ENCODE results near the gene NLGN1. TPM values are rescaled to one million over a fixed set of nuclear protein-coding genes. Genes with fewer than 3 reads are reported as not detected.

NLGN1 gene
- total RNA-seq, 1 experiment from 2014 or later: not detected

- ChIA-PET RAD21 (ENCODE audit: low non-redundant PET in 1 of 2, low total read pairs in 2 of 2, uncharacterized antibody in 2 of 2, unreplicated experiment in 2 of 2) (no interaction called here), POLR2A (no interaction called here), CTCF (no interaction called here)
- no peaks in the 10 kb centered on the region for H3K9me3 ChIP-seq (ENCODE audit: control insufficient read depth in 1 of 2, insufficient read depth in 1 of 2, low read depth in 1 of 2, low read length in 2 of 2)
- BruUV-seq (replicated peaks): no TSS peak
- ATAC-seq (no peak), DNase-seq (ENCODE audit: low read depth, low spot score) (no peak)
- H3K27me3 ChIP-seq (ENCODE audit: insufficient read depth, low read length): no peaks in the 10 kb centered on the region
- intact Hi-C loops (cut with micrococcal nuclease): no loop called here
- no peak overlapping the region for H3K9ac ChIP-seq (ENCODE audit: low read length)
- no peak overlapping the region for H3K27ac ChIP-seq (ENCODE audit: low read depth, low read length)
- no peaks in the 10 kb centered on the region for H3K36me3 ChIP-seq (ENCODE audit: control insufficient read depth in 1 of 2, insufficient read depth in 2 of 2, low read length in 2 of 2)
- H4K20me1 ChIP-seq (ENCODE audit: insufficient read depth): no peaks in the 10 kb centered on the region
- 0 out of 4 replicates have a peak, but pooled peaks cover 0 to 2% of the 10 kb centered on the region in 2 experiments for H3K4me1 ChIP-seq (ENCODE audit: control insufficient read depth in 1 of 2, insufficient read depth in 2 of 2, low read length in 2 of 2)
- H2AFZ ChIP-seq (ENCODE audit: low read depth, low read length, poor library complexity, severe bottlenecking): no peak overlapping the region
- H3K79me2 ChIP-seq (ENCODE audit: insufficient read depth, low read length): no peaks in the 10 kb centered on the region
- H3K4me2 ChIP-seq (ENCODE audit: low read length): no peak overlapping the region
- no peaks in the 10 kb centered on the region for H3K9me2 ChIP-seq (ENCODE audit: insufficient read depth)
- no peak for TF ChIP-seq ZNF274 (IDR thresholded peaks at IDR 0.05; ENCODE audit: low read depth, low read length)
- TF ChIP-seq, protein P1, sequence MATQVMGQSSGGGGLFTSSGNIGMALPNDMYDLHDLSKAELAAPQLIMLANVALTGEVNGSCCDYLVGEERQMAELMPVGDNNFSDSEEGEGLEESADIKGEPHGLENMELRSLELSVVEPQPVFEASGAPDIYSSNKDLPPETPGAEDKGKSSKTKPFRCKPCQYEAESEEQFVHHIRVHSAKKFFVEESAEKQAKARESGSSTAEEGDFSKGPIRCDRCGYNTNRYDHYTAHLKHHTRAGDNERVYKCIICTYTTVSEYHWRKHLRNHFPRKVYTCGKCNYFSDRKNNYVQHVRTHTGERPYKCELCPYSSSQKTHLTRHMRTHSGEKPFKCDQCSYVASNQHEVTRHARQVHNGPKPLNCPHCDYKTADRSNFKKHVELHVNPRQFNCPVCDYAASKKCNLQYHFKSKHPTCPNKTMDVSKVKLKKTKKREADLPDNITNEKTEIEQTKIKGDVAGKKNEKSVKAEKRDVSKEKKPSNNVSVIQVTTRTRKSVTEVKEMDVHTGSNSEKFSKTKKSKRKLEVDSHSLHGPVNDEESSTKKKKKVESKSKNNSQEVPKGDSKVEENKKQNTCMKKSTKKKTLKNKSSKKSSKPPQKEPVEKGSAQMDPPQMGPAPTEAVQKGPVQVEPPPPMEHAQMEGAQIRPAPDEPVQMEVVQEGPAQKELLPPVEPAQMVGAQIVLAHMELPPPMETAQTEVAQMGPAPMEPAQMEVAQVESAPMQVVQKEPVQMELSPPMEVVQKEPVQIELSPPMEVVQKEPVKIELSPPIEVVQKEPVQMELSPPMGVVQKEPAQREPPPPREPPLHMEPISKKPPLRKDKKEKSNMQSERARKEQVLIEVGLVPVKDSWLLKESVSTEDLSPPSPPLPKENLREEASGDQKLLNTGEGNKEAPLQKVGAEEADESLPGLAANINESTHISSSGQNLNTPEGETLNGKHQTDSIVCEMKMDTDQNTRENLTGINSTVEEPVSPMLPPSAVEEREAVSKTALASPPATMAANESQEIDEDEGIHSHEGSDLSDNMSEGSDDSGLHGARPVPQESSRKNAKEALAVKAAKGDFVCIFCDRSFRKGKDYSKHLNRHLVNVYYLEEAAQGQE (IDR thresholded peaks at IDR 0.05; ENCODE audit: low read depth): no peak
- TF ChIP-seq, protein P2, sequence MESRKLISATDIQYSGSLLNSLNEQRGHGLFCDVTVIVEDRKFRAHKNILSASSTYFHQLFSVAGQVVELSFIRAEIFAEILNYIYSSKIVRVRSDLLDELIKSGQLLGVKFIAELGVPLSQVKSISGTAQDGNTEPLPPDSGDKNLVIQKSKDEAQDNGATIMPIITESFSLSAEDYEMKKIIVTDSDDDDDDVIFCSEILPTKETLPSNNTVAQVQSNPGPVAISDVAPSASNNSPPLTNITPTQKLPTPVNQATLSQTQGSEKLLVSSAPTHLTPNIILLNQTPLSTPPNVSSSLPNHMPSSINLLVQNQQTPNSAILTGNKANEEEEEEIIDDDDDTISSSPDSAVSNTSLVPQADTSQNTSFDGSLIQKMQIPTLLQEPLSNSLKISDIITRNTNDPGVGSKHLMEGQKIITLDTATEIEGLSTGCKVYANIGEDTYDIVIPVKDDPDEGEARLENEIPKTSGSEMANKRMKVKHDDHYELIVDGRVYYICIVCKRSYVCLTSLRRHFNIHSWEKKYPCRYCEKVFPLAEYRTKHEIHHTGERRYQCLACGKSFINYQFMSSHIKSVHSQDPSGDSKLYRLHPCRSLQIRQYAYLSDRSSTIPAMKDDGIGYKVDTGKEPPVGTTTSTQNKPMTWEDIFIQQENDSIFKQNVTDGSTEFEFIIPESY (IDR thresholded peaks at IDR 0.05; ENCODE audit: extremely low read depth, insufficient replicate concordance, low read length): no peak
- TF ChIP-seq SP1 (IDR thresholded peaks at IDR 0.05; ENCODE audit: low read depth): no peak
- TF ChIP-seq EZH2 (IDR thresholded peaks at IDR 0.05): no peak
- TF ChIP-seq SIN3A (IDR thresholded peaks at IDR 0.05; ENCODE audit: low read depth): no peak
- TF ChIP-seq EZH2phosphoT487 (IDR thresholded peaks at IDR 0.05; ENCODE audit: borderline replicate concordance): no peak
- H3K4me3 ChIP-seq (replicated peaks in 1 of 2; ENCODE audit: low read depth in 1 of 2, low read length in 2 of 2): no peak overlapping the region
Observed at GRCh38 chr3:174206607-174207192, 809.2 kb downstream of the NLGN1 start.
